ENCODE measurements around the gene C6orf118.

C6orf118 gene

DNA sequence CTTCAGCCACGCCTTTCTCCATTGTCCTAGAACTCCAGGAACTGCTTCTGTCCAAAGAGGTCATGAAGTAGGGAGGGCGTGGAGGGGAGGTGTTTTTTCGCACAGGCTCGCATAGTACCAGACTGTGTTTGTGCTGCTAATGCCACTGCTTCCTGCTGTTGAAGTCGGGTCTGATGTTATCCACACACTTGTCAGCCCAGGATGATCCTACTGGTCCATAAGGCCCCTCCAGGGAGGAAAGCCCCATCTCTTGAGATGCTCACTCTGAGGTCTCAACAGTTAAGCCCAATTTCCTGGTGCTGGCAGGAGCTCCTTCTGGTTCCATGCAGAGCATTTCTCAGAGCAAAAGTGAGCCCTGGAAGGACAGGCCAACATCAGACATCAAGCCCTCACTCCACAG lies 65.6 kb downstream of the C6orf118 start:
- no peak for DNase-seq

DNA sequence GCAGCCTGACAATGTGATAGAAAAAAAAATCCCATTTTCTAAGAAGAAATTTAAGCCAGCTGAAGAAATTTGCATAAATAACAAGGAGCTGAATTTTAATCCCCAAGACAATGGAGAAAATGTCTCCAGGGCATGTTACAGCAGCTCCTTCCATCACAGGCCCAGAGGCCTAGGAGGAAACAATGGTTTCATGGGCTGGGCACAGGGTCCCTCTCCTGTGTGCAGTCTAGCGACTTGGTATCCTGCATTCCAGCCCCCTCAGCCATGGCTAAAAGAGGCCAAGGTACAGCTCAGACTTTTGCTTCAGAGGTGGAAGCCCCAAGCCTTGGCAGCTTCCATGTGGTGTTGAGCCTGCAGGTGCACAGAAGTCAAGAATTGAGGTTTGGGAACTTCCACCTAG lies 73.1 kb downstream of the C6orf118 start:
- no peak for DNase-seq

DNA sequence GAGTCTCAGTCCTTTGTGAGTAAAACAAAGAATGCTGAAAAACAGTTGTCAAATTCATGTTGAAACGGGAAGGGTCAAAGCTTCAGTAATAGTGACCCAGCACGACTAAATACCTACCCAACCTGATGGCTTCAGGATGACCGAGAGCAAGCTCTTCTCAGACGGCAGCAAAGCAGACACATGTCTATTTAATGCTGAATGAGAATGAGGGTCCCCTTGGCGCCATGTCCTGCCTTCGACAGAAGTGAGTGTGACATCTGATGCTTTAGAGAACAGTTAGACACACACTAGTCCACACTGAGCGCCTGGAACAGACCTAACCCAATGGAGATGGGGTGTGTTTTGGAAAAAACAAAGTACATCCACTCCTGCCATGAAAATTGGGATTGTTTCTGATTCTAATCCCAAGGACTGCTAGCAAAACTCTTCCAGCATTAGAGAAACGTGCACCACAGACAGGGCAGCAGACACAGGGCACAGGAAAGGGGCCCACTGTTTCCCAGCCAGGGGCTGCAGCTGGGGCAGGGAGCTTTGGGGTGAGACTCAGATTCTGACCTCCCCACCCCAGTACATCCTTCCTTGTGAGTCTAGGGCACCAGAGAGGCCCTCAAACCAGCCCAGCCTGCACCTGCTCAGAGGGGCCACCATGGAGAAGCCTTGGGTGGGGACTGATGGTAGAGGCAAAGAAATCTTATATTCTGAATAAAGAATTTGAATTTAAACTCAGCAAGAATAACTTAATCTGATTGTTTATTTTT lies 76.5 kb downstream of the C6orf118 start:
- no peak for DNase-seq

DNA sequence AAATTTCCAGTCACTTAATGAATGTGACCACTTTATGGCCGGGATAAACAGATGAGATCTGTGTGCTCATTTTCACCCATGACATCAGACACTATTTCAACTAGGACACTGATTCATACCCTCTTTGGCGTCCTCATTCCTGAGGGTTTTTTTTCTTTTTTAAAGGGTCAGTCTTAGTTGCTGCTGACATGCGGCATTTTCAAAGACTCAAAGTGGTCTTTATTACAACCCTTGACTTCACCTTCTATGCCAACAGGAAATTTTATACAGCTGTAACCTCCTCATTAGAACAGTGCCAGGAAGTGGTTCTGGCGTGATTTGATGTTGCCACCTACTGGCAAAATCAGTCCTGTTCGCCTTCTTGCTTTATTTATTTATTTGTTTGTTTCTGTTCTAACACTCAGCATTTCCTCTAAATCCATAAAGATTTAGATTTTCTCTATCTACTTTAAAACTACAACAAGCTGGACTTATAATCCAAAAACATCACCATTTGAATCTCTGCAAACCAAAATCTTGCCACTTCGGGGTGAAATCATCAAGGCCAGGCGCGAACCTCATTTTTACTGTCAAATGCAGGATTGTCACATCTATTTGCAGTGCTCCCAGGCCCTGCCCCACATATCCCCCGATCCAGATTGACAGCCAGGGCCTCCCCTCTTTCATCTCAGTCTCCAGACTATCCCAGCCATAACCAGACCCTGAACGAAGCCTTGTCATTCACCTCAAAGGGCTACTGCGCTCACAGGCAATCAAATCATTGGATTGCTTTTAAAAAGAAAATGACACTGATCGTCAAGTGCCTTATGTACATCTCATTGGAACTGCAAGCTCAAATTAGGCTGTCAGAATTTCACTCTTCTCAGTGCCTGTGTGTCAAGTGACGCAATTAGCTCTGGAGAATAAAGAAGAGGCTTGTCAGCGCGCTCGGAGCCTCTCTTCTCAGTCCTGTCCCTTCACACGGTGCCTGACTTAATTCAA lies 77.5 kb downstream of the C6orf118 start:
- DNase-seq = peak in 1 of 2 experiments; percentile 34

DNA sequence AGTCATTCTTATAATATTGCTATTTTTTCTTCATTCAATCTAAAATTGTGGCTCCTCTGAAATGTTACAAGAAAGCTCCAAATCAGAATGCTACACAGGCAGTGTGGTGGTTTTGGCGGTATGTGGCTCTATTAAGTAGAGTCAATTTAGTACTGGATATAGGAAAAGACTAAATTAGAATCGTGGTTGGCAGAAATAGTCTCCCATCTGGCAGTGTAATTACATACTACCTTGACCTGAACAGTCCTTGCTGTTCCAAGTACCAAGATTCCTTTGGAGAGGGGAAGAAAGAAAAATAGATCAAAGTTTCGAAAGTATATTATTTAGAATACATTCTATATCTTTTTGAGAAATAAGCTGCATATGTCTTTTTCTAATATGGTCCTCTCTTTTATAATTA lies 78.2 kb downstream of the C6orf118 start:
- no peak for DNase-seq

All from SHP77 (cell line).